Measurements from ENCODE around the gene IGSF6.
A peak's percentile ranks its signal among the peaks of the same experiment; 100 is the strongest.
"Not testable (repeated sequence)": the region's sequence is repeated elsewhere in the genome, so short reads cannot be mapped to it uniquely, and the experiment has no call there.

The IGSF6 gene

GRCh38 chr16:21611556-21612384 is 40.6 kb downstream of the IGSF6 start:
- Histone ChIP-seq H3K27me3 (ENCODE audit: insufficient read depth, low read depth, severe bottlenecking) (no peaks in the 10 kb centered on the region), H3K36me3 (peaks cover 6% of the 10 kb centered on the region), H3K27ac (peak overlapping the region; percentile 52), H3K4me3 (ENCODE audit: low read depth, low read length) (peak overlapping the region; percentile 0; the same call in 1 of the 2 replicates), H3K9me3 (ENCODE audit: severe bottlenecking) (no peaks in the 10 kb centered on the region)
- DNase-seq, result peak; percentile 62
- no peak for TF ChIP-seq CTCF (IDR thresholded peaks at IDR 0.05; ENCODE audit: low read depth, low read length)

- TF ChIP-seq CTCF (IDR thresholded peaks at IDR 0.05; ENCODE audit: low read depth, low read length), result no peak
- peaks cover 5% of the 10 kb centered on the region for H3K36me3 ChIP-seq
- no peaks in the 10 kb centered on the region for H3K9me3 ChIP-seq (ENCODE audit: severe bottlenecking)
- H3K27ac ChIP-seq, result peak overlapping the region; percentile 52
- H3K27me3 ChIP-seq (ENCODE audit: insufficient read depth, low read depth, severe bottlenecking), result no peaks in the 10 kb centered on the region
- H3K4me3 ChIP-seq (ENCODE audit: low read depth, low read length), result peak overlapping the region; percentile 5; the same call in 1 of the 2 replicates
- no peak for DNase-seq
These were observed 41.2 kb downstream of the IGSF6 start for GRCh38 chr16:21611198-21611555.

GRCh38 chr16:21610766-21611165 is 41.6 kb downstream of the IGSF6 start:
- DNase-seq, result no peak
- Histone ChIP-seq H3K36me3 (peaks cover 5% of the 10 kb centered on the region), H3K9me3 (ENCODE audit: severe bottlenecking) (no peaks in the 10 kb centered on the region), H3K4me3 (ENCODE audit: low read depth, low read length) (no peak overlapping the region), H3K27me3 (ENCODE audit: insufficient read depth, low read depth, severe bottlenecking) (no peaks in the 10 kb centered on the region), H3K27ac (no peak overlapping the region; the same call in 1 of the 2 replicates)
- no peak for TF ChIP-seq CTCF (IDR thresholded peaks at IDR 0.05; ENCODE audit: low read depth, low read length)

- H3K27me3 ChIP-seq (ENCODE audit: insufficient read depth, low read depth, severe bottlenecking), result no peaks in the 10 kb centered on the region
- H3K9me3 ChIP-seq (ENCODE audit: severe bottlenecking), result no peaks in the 10 kb centered on the region
- no peak overlapping the region for H3K27ac ChIP-seq
- DNase-seq, result no peak
- TF ChIP-seq CTCF (IDR thresholded peaks at IDR 0.05; ENCODE audit: low read depth, low read length), result no peak
- peaks cover 5% of the 10 kb centered on the region for H3K36me3 ChIP-seq
- H3K4me3 ChIP-seq (ENCODE audit: low read depth, low read length), result no peak overlapping the region
These were observed 42.3 kb downstream of the IGSF6 start for GRCh38 chr16:21610006-21610544.

GRCh38 chr16:21608639-21609328 is 43.6 kb downstream of the IGSF6 start:
- H3K27ac ChIP-seq, result no peak overlapping the region
- no peaks in the 10 kb centered on the region for H3K9me3 ChIP-seq (ENCODE audit: severe bottlenecking)
- H3K4me3 ChIP-seq (ENCODE audit: low read depth, low read length), result no peak overlapping the region
- no peak for DNase-seq
- H3K36me3 ChIP-seq, result no peaks in the 10 kb centered on the region; the same call in 1 of the 2 replicates
- H3K27me3 ChIP-seq (ENCODE audit: insufficient read depth, low read depth, severe bottlenecking), result no peaks in the 10 kb centered on the region
- TF ChIP-seq CTCF (IDR thresholded peaks at IDR 0.05; ENCODE audit: low read depth, low read length), result no peak

GRCh38 chr16:21605848-21606247 is 46.6 kb downstream of the IGSF6 start:
- not testable (repeated sequence) for DNase-seq; H3K36me3 ChIP-seq; H3K9me3 ChIP-seq (ENCODE audit: severe bottlenecking); H3K27me3 ChIP-seq (ENCODE audit: insufficient read depth, low read depth, severe bottlenecking); H3K27ac ChIP-seq; H3K4me3 ChIP-seq (ENCODE audit: low read depth, low read length)

All from WERI-Rb-1 (cell line).